Activated T-helper 1 cell treated with anti-CD3 and anti-CD28 coated beads, Interleukin-2, amount 50 U/mL, for 16 hours (primary cell): ENCODE data around the gene GPATCH11.

Experiments used
- DNase-seq, 2 donors: peaks; one replicate each; pipeline ENCODE4 v3.0.0-alpha.2; 2020; ENCODE audit warnings: low read depth in 1 of 2, low spot score in 1 of 2

GPATCH11 gene

DNA sequence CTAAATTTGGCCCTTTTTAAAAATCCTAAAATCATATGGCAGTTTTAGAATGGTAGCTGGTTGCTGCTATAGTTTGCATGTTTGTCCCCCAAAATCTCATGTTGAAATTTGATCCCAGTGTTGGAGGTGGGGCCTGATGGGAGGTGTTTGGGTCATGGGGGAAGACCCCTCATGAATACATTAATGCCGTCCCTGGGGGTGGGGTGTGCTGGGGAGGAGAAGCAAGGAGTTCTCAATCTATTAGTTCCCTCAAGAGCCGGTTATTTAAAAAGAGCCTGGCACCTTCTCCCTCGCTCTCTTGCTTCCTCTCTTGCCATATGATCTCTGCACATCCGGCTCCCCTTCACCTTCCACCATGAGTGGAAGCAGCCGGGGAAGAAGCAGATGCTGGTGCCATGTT lies 20.8 kb downstream of the GPATCH11 start:
- no peak for DNase-seq

DNA sequence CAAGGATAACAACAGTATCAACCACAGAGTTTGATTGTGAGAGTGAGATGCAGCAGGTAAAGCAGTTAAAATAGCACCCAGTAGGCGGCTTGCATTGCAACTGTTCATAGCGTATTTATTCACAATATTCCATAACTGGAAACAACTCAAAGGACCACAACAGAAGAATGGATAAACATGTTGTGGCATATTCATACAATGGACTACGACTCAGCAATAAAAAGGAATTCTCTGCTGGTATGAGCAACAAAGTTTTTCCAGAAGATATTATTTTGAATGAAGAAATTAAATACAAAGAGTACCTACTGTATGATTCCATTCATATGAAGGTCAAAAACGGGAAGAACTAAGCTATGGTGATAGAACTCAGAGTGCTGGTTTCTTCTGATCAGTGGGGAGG lies 25.2 kb downstream of the GPATCH11 start:
- DNase-seq: no peak

DNA sequence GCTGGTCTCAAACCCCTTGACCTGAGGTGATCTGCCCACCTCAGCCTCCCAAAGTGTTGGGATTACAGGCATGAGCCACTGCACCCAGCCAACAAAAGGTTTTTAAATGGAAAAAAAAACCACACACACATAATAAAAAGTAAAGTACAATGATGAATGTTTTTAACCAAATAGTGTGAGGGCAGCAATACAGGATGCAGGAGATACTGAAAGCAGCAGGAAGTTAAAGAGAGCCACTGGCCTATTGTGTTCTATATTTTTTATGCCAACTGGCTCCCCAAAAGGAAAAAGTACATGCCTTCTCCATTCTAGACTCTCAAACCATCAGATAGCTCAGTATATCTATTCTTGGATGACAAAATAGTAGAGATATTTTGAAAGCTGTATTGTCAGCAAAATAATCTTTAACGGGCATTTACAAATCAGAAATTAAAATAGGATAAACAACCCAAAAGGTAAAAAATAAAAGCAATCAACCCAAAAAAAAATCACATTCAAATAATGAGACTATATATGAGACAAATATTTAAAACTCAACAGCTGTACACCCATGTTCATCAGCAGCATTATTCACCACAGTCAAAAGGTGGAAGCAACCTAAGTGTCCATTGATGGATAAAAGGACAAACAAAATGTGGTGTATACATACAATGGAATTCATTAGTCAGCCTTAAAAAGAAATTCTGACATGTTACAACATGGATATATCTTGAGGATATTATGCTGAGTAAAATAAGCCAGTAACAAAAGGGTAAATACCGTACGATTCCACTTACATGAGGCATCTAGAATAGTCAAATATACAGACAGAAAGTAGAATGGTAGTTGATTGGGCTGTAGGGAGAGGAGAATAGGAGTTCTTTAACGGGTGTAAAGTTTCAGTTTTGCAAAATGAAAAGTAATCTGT lies 26.2 kb downstream of the GPATCH11 start:
- DNase-seq: no peak

DNA sequence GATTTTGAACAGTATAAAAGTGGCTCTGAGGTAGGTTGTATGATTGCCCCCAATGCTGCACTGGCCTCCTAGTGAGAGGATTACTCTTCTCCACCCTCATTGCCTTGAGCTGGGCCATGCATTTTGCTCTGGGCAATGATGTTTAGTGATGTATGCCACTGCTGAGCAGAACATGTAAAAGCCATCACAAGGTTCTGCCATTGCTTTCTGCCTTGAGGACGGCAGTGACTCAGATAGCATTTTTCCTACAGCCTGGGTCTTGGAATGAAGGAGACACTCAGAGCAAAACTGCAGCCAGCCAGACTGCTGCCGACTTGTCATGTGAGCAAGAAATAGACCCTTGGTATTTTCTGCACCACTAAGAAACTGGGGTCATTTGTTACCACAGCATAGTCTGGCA lies 27.6 kb downstream of the GPATCH11 start:
- no peak for DNase-seq

DNA sequence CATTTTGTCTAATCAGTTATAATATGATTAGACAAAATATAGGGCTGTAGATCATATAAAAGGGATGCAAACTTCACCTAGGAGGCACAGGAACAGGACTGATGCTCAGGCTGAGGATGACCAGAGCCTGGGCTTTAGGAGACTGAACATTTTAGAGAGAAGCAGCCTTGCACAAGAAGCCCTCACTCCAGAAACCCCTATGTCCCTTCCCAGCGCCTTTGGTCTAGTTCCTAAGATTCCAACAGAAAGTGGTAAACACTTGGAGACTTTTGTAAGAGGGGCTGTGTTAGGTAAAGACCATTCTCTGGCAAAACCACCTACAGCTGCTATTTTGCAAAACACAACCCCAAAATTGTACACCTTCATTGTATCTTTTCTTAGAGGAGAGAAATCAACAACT lies 33.2 kb downstream of the GPATCH11 start:
- no peak for DNase-seq

DNA sequence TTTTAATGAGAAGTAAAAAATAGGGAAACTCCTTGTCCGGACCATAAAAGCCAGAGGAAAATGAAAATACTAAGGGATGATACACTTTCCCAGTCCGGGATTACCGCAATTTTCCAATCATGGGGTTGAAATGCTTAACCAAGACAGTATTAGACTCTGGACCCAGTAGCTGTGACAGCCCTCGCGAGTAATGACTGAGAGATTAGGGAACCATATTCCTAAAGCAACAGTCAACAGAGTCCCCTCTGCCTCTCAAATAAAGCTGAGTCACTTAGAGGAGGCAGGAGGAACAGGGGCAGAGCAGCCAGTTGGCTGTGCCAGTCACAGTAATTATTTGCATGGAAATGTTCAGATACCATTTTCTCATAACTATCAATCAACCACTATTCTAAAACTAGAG lies 34.8 kb downstream of the GPATCH11 start:
- DNase-seq: no peak

DNA sequence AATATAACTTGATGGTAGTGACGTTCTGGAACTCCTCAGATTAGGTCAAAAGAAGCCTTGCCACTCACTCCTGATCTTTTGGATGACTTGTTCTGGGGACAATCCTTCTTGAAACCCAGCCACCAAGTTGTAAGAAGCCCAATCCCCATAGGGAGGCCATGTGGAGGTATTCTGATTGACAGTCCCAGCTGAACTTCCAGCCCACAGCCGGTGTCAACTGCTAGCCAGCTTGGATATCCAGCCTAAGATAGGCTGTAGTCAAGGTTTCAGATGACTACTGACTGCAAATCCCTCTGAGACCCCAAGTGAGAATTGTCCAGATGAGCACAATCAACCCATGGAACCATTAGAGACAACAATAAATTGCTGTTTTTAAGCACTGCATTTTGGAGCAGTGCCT lies 41.1 kb downstream of the GPATCH11 start:
- no peak for DNase-seq

DNA sequence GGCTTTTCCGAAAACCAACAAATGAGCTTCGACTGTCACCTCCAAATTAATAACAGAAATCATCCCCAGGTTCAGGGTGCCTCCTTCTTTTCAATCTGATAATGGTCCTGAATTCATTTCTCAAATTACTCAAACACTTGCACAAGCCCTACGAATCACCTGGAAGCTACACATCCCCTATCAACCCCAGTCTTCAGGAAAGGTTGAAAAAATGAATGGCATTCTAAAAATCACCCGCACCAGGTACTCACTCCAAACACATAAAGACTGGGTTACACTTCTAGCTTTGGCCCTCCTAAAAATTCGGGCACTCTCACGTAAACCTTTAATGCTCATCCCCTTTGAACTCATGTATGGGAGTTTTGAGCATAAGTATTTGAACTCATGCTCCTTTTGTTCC lies 48.6 kb downstream of the GPATCH11 start:
- no peak for DNase-seq

DNA sequence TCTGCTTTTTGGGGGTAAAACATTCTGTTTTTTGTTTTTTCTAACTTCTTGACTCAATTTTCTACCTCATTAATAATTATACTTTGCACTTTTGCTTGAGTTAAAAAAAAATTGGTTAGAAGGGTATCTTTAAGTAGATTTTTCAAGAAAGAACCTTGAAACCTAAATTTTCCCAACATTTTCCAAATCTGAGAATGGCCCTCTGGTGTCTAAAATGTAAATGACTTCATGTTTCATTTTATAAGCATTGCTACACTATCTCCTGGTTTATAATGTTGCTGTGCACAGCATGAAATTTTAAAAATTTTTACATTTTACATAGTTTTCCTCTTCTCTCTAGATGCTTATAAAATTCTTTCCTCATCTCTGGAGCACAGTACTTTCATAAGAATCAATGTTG lies 58.2 kb downstream of the GPATCH11 start:
- DNase-seq: no peak

DNA sequence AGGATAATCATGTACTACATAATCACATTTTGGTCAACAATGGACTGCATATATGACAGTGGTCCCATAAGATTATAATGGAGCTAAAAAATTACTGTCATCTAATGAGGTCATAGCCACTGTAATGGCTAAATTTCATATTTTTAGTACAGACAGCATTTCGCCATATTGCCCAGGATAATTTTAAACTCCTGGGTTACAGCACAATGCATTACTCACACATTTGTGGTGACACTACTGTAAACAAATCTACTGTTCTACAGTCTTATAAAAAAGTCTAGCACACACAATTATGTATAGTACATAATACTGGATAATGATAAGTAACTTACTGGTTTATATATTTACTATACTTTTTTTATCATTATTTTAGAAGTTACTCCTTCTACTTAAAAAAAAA lies 59.7 kb downstream of the GPATCH11 start:
- DNase-seq: no peak

DNA sequence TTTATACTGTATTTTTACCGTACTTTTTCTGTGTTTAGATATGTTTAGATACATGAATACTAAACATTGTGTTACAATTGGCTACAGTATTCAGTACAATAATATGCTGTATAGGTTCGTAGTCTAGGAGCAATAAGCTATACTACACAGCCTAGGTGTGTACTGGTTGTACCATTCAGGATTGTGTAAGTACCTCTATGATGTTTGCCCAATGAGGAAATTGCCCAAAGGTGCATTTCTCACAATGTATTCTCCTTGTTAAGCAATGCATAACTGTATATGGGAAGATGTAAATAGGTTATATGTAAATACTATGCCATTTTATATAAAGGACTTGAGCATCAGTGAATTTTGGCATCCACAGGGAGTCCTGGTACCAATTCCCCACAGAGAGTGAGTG lies 61.7 kb downstream of the GPATCH11 start:
- no peak for DNase-seq

DNA sequence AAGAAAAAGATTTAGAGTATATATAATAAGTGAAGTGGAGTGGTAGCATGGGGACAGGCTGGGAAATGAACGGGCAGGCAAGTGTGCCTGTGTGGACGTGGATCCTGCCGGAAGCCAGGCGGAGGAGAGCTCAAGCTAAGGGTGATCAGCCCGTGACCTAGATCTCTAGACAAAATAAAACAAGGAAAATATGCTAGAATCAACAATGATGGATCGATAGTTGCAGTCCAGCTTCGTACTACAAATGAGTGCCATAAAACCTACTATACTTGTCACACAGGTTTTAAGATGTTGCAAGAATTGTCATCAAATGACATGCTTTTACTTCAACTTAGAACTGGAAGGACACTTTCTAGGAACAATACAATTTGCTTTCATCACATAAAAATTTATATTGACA lies 64.0 kb downstream of the GPATCH11 start:
- DNase-seq: no peak
